ENCODE measurements around the gene LDLRAD4. TPM values are rescaled to one million over a fixed set of nuclear protein-coding genes. Genes with fewer than 3 reads are reported as not detected.

LDLRAD4 gene
- total RNA-seq, 2 donors from 2014 or later, result 11.7 to 17.0 TPM

- Histone ChIP-seq H3K36me3 (no peaks in the 10 kb centered on the region), H3K9ac (ENCODE audit: low read depth in 2 of 2, low read length in 2 of 2) (no peak overlapping the region), H3K4me3 (no peak overlapping the region), H3K9me3 (no peaks in the 10 kb centered on the region), H3K27ac (no peak overlapping the region), H3K4me1 (no peaks in the 10 kb centered on the region), H3K27me3 (no peaks in the 10 kb centered on the region)
- no peak for DNase-seq
- intact Hi-C loops (cut with DNase I), result no loop called here
- no peak for TF ChIP-seq CTCF (IDR thresholded peaks at IDR 0.05)
Observed at GRCh38 chr18:13496691-13497281, 278.2 kb downstream of the LDLRAD4 start.

- H3K4me1 ChIP-seq, result peaks cover 6% of the 10 kb centered on the region
- no peaks in the 10 kb centered on the region for H3K27me3 ChIP-seq
- TF ChIP-seq CTCF (IDR thresholded peaks at IDR 0.05), result no peak
- no peaks in the 10 kb centered on the region for H3K36me3 ChIP-seq
- intact Hi-C loops (cut with DNase I), result no loop called here
- no peak overlapping the region for H3K27ac ChIP-seq
- H3K9me3 ChIP-seq, result no peaks in the 10 kb centered on the region
- no peak overlapping the region for H3K4me3 ChIP-seq
- no peak for DNase-seq
- H3K9ac ChIP-seq (ENCODE audit: low read depth in 2 of 2, low read length in 2 of 2), result no peak overlapping the region
Observed at GRCh38 chr18:13499803-13500202, 281.2 kb downstream of the LDLRAD4 start.

- Histone ChIP-seq H3K9ac (ENCODE audit: low read depth in 2 of 2, low read length in 2 of 2) (no peak overlapping the region), H3K4me3 (no peak overlapping the region), H3K36me3 (no peaks in the 10 kb centered on the region), H3K27me3 (no peaks in the 10 kb centered on the region), H3K9me3 (no peaks in the 10 kb centered on the region), H3K4me1 (peaks cover 6% of the 10 kb centered on the region), H3K27ac (no peak overlapping the region)
- intact Hi-C loops (cut with DNase I), result no loop called here
- no peak for TF ChIP-seq CTCF (IDR thresholded peaks at IDR 0.05)
- DNase-seq, result no peak
Observed at GRCh38 chr18:13500227-13500865, 281.8 kb downstream of the LDLRAD4 start.

GRCh38 chr18:13500869-13501542 lies 282.4 kb downstream of the LDLRAD4 start:
- Histone ChIP-seq H3K36me3 (no peaks in the 10 kb centered on the region), H3K27me3 (no peaks in the 10 kb centered on the region), H3K9me3 (no peaks in the 10 kb centered on the region), H3K27ac (no peak overlapping the region), H3K4me3 (no peak overlapping the region), H3K9ac (ENCODE audit: low read depth in 2 of 2, low read length in 2 of 2) (no peak overlapping the region), H3K4me1 (peaks cover 6% of the 10 kb centered on the region)
- DNase-seq, result no peak
- TF ChIP-seq CTCF (IDR thresholded peaks at IDR 0.05), result no peak
- intact Hi-C loops (cut with DNase I), result no loop called here

- no peak overlapping the region for H3K9ac ChIP-seq (ENCODE audit: low read depth in 2 of 2, low read length in 2 of 2)
- no peak overlapping the region for H3K27ac ChIP-seq
- intact Hi-C loops (cut with DNase I), result no loop called here
- peaks cover 6% of the 10 kb centered on the region for H3K4me1 ChIP-seq
- TF ChIP-seq CTCF (IDR thresholded peaks at IDR 0.05), result no peak
- H3K9me3 ChIP-seq, result no peaks in the 10 kb centered on the region
- no peak overlapping the region for H3K4me3 ChIP-seq
- H3K36me3 ChIP-seq, result no peaks in the 10 kb centered on the region
- DNase-seq, result no peak
- H3K27me3 ChIP-seq, result no peaks in the 10 kb centered on the region
Observed at GRCh38 chr18:13501543-13501887, 283.0 kb downstream of the LDLRAD4 start.
